GM10266 (cell line): ENCODE measurements around the gene KIAA0040.

Experiments used
- DNase-seq: peaks from one replicate; pipeline ENCODE4 v3.0.0; 2012; ENCODE audit errors: extremely low spot score
- TF ChIP-seq, protein P1 (sequence below): IDR thresholded peaks from 2 replicates; pipeline ENCODE4 v1.5.1; 2012; ENCODE audit warnings: mild to moderate bottlenecking, low read depth; ENCODE audit not compliant: control insufficient read depth, insufficient read depth; ENCODE audit errors: missing control alignments

The KIAA0040 gene

DNA sequence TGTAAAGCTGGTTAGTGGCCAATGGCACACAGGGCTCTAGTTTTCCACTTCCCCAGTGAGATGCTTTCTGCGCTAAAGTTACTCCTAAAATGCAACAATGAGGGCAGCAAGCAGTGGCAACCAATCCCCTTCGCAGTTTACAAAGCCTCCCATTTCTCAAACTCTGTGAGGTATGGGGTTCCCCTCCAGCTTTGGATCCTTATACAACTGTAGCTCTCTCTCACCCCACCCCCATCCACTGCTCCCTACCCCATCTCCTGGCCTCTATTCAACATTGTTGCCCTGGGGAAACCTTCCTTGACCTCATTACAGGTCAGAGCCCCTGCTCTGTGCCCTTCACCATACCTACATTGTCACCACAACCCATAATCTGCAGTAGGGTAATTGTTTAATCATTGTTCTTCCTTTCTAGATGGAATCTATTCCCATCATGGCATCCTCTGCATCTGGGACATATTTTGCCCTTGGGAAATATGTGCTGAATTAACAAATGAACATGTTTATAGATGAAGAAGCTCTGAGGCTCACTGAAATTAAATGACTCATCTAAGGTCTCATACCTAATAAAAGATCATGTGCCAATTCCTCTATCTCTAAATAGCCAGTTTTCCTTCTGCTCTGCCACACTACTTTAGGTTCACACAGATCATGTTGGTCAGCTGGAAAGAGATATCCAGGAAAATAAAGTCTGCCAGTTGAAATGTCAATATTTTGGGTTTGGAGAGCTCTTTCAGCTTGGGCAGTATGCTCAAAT is 12.6 kb downstream of the KIAA0040 start:
- DNase-seq, result no peak
- TF ChIP-seq, protein P1, sequence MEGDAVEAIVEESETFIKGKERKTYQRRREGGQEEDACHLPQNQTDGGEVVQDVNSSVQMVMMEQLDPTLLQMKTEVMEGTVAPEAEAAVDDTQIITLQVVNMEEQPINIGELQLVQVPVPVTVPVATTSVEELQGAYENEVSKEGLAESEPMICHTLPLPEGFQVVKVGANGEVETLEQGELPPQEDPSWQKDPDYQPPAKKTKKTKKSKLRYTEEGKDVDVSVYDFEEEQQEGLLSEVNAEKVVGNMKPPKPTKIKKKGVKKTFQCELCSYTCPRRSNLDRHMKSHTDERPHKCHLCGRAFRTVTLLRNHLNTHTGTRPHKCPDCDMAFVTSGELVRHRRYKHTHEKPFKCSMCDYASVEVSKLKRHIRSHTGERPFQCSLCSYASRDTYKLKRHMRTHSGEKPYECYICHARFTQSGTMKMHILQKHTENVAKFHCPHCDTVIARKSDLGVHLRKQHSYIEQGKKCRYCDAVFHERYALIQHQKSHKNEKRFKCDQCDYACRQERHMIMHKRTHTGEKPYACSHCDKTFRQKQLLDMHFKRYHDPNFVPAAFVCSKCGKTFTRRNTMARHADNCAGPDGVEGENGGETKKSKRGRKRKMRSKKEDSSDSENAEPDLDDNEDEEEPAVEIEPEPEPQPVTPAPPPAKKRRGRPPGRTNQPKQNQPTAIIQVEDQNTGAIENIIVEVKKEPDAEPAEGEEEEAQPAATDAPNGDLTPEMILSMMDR, result no peak

GRCh38 chr1:175178456-175178855 is 14.1 kb downstream of the KIAA0040 start:
- DNase-seq, result no peak
- TF ChIP-seq, protein P1, result no peak

GRCh38 chr1:175178056-175178455 is 14.5 kb downstream of the KIAA0040 start:
- DNase-seq, result no peak
- TF ChIP-seq, protein P1, result no peak

DNA sequence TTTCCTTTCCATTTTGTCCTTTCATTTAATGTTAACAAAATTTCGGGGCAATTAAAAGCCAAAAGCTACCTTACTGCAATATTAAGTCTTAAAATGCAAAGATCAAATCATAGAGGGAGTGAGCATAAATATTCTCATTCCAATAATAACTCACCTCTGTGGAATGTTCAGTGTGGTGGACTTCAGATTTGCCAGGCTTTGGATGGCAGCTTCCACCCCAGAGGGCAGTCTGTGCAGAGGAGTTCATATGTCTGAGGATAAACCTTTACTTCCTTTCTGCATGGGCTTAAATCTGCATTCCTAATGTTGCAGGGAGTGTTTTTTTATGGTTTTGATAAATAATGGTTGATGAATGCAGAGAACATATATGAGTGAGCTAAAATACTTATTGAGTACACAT is 16.3 kb downstream of the KIAA0040 start:
- DNase-seq, result no peak

DNA sequence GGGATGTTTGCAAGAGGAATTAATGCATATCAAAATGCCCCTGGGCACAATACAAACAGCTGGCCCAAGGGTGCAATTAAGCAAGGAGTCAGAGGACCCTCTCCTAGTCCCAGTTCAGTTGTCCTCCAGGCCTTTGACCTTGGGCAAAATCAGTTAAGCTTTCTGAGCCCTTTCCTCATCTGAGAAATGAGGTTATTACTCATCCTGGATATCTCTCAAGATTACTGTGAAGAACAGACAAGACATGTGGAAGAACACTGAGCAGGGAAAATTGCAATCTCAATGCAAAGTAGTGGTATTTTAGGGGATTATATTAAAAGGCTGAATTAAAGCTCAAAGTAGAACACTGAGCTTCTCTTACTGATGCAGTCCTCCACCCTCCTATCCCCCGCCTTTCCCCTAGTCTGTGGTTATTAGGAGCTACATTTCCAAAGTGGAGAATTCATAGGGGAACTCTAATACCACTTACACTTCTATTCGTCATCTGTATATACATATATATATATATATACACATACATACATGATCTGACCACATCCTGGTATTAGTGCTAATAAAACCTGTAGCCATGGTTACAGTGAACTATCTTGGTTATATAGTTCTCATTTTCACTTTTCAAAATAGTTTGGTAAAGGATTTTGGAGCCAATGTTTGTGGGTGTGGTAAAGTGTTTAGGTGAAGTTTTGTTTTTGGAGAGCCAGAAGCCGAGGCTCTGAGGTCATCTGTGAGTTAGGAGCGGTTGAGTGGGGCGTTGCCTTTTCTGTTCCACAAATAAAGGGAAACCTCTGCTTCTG is 18.1 kb downstream of the KIAA0040 start:
- DNase-seq, result peak; percentile 48
- TF ChIP-seq, protein P1, result no peak

More for the DNA sequence above, 16.3 kb downstream of the KIAA0040 start:
- TF ChIP-seq, protein P1, result no peak

DNA sequence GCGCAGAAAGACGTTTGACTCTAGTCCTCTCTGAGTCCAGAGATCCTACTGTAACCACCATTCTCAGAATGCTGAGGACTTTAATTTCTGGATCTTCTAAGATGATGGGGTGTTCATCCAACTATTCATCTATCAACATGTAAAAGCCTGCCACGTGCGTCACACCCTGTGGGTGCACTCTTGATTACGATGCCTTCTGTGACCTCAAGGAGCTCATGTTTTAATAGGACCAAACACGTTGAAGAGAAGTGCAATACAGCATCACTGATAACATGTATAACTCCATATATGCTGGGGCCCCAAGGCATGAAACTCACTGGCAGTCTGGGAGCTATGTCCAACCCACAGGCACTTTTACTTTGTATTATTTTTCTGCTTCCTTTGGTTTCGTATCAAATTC is 19.0 kb downstream of the KIAA0040 start:
- TF ChIP-seq, protein P1, result no peak
- DNase-seq, result no peak

- no peak for DNase-seq
- TF ChIP-seq, protein P1, result no peak
Measured at GRCh38 chr1:175172503-175172902, 20.1 kb downstream of the KIAA0040 start.
